Stimulated activated CD8-positive, alpha-beta memory T cell treated with anti-CD3 and anti-CD28 coated beads, Interleukin-7, amount 100 ng/mL, for 4 hours (primary cell): ENCODE results near the gene WNK4.

Source experiments
- DNase-seq, 2 donors: peaks; one replicate each; pipeline ENCODE4 v3.0.0-alpha.2; 2020; ENCODE audit warnings: low read depth in 2 of 2

Gene WNK4

GRCh38 chr17:42772945-42773289, 7.5 kb upstream of the WNK4 start:
- DNase-seq = no peak

GRCh38 chr17:42773290-42774035, 6.9 kb upstream of the WNK4 start, which contains the start of gene VPS25:
Gene VPS25 (plus strand): TSS chr17:42773449. CDS start chr17:42773476, 27 bp downstream.
- DNase-seq = peak; percentile 55 to 68

GRCh38 chr17:42774066-42774745, 6.2 kb upstream of the WNK4 start:
- no peak for DNase-seq

GRCh38 chr17:42775534-42776098, 4.8 kb upstream of the WNK4 start:
- no peak for DNase-seq

- DNase-seq = no peak
Measured at GRCh38 chr17:42778570-42778969, 1.8 kb upstream of the WNK4 start.

GRCh38 chr17:42779304-42779935, 990 bp upstream of the WNK4 start:
- DNase-seq = no peak

- no peak for DNase-seq
Measured at GRCh38 chr17:42780851-42781638, 635 bp downstream of the WNK4 start.

GRCh38 chr17:42781639-42782165, 1.3 kb downstream of the WNK4 start:
- no peak for DNase-seq

GRCh38 chr17:42782166-42783061, 2.0 kb downstream of the WNK4 start:
- DNase-seq = no peak

GRCh38 chr17:42783062-42783790, 2.8 kb downstream of the WNK4 start:
- DNase-seq = no peak

GRCh38 chr17:42783791-42784138, 3.4 kb downstream of the WNK4 start:
- no peak for DNase-seq

- DNase-seq = no peak
Measured at GRCh38 chr17:42784409-42784808, 4.0 kb downstream of the WNK4 start.

- peak in 1 of 2 donors; percentile 46 for DNase-seq
Measured at GRCh38 chr17:42784811-42785592, 4.6 kb downstream of the WNK4 start.

GRCh38 chr17:42787266-42787665, 6.9 kb downstream of the WNK4 start:
- DNase-seq = no peak

GRCh38 chr17:42791948-42792347, 11.5 kb downstream of the WNK4 start:
- no peak for DNase-seq

GRCh38 chr17:42792545-42792944, 12.1 kb downstream of the WNK4 start:
- no peak for DNase-seq

- DNase-seq = no peak
Measured at GRCh38 chr17:42795061-42795460, 14.7 kb downstream of the WNK4 start.

GRCh38 chr17:42795465-42795864, 15.1 kb downstream of the WNK4 start:
- no peak for DNase-seq
